Measurements from ENCODE around the gene GPR4.

The GPR4 gene

GRCh38 chr19:45547965-45548609 is 53.9 kb downstream of the GPR4 start:
- DNase-seq (ENCODE audit: low spot score) = no peak

GRCh38 chr19:45547211-45547770 is 54.7 kb downstream of the GPR4 start:
- DNase-seq (ENCODE audit: low spot score) = no peak

GRCh38 chr19:45542234-45542668 is 59.8 kb downstream of the GPR4 start:
- DNase-seq (ENCODE audit: low spot score) = no peak

Measured in ecto neural progenitor cell (in vitro differentiated cells).